ENCODE data around the gene SLC25A15.

The SLC25A15 gene

GRCh38 chr13:40789275-40790153, at the start of gene SLC25A15:
SLC25A15 (plus strand) TSS chr13:40789611; CDS start chr13:40793227, 3,616 bp downstream.
- peak; percentile 84 for DNase-seq

GRCh38 chr13:40749327-40749726, 40.1 kb upstream of the SLC25A15 start:
- DNase-seq: no peak

- DNase-seq: no peak
Observed at GRCh38 chr13:40755082-40755700, 34.2 kb upstream of the SLC25A15 start.

GRCh38 chr13:40756042-40756441, 33.4 kb upstream of the SLC25A15 start:
- DNase-seq: no peak

- no peak for DNase-seq
Observed at GRCh38 chr13:40758811-40759210, 30.6 kb upstream of the SLC25A15 start.

GRCh38 chr13:40762849-40763248, 26.6 kb upstream of the SLC25A15 start:
- DNase-seq: no peak

GRCh38 chr13:40764587-40765403, 24.6 kb upstream of the SLC25A15 start:
- DNase-seq: peak; percentile 58

- no peak for DNase-seq
Observed at GRCh38 chr13:40765602-40766001, 23.8 kb upstream of the SLC25A15 start.

GRCh38 chr13:40769970-40770369, 19.4 kb upstream of the SLC25A15 start:
- DNase-seq: no peak

GRCh38 chr13:40770609-40770933, 18.8 kb upstream of the SLC25A15 start:
- peak; percentile 9 for DNase-seq

- DNase-seq: peak; percentile 97
Observed at GRCh38 chr13:40770934-40771618, 18.3 kb upstream of the SLC25A15 start, which contains the start of gene MRPS31. MRPS31 (minus strand) TSS chr13:40771190; CDS start chr13:40771136, 54 bp downstream.

GRCh38 chr13:40772765-40773473, 16.5 kb upstream of the SLC25A15 start:
- no peak for DNase-seq

GRCh38 chr13:40774672-40775071, 14.7 kb upstream of the SLC25A15 start:
- DNase-seq: no peak

GRCh38 chr13:40776232-40776631, 13.2 kb upstream of the SLC25A15 start:
- DNase-seq: no peak

GRCh38 chr13:40776681-40777165, 12.7 kb upstream of the SLC25A15 start:
- DNase-seq: peak; percentile 72

GRCh38 chr13:40777166-40777808, 12.1 kb upstream of the SLC25A15 start:
- DNase-seq: peak; percentile 88

- DNase-seq: no peak
Observed at GRCh38 chr13:40777809-40778175, 11.6 kb upstream of the SLC25A15 start.

GRCh38 chr13:40779049-40779448, 10.4 kb upstream of the SLC25A15 start:
- no peak for DNase-seq

- no peak for DNase-seq
Observed at GRCh38 chr13:40779796-40780285, 9.6 kb upstream of the SLC25A15 start.

- DNase-seq: no peak
Observed at GRCh38 chr13:40780822-40781401, 8.5 kb upstream of the SLC25A15 start.

GRCh38 chr13:40781717-40782116, 7.7 kb upstream of the SLC25A15 start:
- no peak for DNase-seq
